Hippocampal formation (tissue), 2 donors: Measurements from ENCODE around the gene NTSR2.
A peak's percentile ranks its signal among the peaks of the same experiment; 100 is the strongest.

Experiments
- DNase-seq, 2 donors: peaks; one replicate each; lab custom pipeline; 2025; lab: John Stamatoyannopoulos, UW

The NTSR2 gene, protein sequence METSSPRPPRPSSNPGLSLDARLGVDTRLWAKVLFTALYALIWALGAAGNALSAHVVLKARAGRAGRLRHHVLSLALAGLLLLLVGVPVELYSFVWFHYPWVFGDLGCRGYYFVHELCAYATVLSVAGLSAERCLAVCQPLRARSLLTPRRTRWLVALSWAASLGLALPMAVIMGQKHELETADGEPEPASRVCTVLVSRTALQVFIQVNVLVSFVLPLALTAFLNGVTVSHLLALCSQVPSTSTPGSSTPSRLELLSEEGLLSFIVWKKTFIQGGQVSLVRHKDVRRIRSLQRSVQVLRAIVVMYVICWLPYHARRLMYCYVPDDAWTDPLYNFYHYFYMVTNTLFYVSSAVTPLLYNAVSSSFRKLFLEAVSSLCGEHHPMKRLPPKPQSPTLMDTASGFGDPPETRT

DNA sequence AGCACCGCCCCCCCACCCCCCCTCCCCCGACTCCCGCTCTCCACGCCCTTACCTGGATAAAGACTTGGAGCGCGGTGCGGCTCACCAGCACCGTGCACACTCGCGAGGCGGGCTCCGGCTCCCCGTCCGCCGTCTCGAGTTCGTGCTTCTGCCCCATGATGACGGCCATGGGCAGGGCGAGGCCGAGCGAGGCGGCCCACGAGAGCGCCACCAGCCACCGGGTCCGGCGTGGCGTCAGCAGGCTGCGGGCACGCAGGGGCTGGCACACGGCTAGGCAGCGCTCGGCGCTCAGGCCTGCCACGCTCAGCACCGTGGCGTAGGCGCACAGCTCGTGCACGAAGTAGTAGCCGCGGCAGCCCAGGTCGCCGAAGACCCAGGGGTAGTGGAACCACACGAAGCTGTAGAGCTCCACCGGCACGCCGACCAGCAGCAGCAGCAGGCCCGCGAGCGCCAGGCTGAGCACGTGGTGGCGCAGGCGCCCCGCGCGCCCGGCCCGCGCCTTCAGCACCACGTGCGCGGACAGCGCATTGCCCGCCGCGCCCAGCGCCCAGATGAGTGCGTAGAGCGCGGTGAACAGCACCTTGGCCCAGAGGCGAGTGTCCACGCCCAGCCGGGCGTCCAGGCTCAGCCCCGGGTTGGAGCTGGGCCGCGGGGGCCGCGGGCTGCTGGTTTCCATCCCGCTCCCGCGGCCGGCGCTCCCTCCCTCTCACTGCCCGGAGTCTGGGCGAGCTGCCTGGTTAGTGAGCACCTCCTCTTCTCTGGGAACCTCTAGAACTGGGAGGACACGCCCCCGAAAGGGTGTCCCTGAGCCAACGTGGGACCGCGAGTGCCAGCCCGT, at the start of gene NTSR2:
Gene NTSR2, minus strand, starts transcription at position 742 of the 838 bp plus-strand sequence. Its CDS starts 66 bp downstream, at position 676.
- peak; percentile 32 to 48 for DNase-seq

- no peak for DNase-seq
Observed at GRCh38 chr2:11719230-11719977, 49.4 kb upstream of the NTSR2 start.

DNA sequence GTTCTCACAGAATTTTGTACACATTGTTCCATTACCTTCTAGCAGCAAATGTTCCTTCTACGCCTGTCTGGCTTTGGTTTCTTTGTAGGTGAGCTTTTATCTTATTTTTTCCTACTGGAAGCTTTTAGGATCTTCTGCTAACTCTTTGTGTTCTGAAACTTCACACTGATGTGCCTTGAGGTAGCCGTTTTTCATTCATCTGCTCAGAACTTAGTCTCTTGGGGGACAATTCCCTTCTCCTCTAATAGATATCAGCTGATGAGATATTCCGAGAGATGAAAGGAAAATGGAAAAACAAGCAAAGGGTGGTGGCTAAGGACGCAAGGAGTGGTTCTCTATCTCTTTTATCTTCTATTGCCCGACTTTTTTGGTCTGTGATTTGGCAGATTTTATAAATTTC, 48.6 kb upstream of the NTSR2 start:
- DNase-seq: no peak

DNA sequence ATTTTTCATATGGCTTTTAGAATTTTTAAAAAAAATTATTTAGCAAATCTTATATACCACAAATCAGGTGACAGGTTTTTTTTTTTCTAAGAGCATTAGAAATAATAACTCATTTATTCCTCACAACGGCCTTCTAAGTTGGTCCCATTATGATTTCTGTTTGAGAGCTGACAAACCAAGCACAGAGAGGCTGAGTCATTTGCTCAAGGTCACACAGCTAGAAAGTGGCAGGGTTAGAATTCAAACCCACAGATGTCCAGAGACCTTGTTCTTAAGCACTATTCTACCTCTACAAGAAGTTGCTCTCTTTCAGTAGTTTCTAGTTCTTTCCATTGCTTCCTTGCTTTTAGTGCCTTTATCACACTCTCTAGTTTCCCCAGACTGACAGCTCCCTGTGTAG, 47.6 kb upstream of the NTSR2 start:
- no peak for DNase-seq

DNA sequence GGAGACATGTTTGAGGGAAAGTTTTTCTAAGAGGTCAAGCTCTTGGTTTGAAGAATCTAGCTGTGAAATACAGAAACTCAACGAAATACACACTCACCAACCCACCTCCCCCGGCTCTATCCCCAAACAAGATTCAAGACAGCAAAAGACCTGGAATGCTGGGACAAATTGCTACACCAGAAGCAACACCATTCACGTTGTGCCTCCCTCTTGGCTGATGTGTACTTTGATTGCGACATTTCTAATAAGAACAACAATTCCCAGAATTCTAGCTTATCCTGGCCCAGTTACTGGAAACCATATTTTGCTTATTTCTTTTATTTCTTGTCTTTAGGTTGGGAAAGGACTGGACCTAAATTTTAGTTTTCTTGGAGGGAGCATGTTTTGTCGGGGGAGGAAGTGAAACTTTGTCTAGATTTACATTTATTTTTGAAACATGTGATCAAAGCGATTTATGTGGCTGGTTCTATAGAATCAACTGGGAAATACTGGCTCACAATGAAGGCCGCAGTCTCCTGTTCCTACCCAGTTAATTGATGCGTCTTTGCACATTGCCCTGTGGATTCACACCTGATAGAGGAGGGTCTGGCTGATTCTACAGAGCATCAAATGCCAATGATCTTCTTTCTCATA, 46.8 kb upstream of the NTSR2 start:
- DNase-seq: no peak

DNA sequence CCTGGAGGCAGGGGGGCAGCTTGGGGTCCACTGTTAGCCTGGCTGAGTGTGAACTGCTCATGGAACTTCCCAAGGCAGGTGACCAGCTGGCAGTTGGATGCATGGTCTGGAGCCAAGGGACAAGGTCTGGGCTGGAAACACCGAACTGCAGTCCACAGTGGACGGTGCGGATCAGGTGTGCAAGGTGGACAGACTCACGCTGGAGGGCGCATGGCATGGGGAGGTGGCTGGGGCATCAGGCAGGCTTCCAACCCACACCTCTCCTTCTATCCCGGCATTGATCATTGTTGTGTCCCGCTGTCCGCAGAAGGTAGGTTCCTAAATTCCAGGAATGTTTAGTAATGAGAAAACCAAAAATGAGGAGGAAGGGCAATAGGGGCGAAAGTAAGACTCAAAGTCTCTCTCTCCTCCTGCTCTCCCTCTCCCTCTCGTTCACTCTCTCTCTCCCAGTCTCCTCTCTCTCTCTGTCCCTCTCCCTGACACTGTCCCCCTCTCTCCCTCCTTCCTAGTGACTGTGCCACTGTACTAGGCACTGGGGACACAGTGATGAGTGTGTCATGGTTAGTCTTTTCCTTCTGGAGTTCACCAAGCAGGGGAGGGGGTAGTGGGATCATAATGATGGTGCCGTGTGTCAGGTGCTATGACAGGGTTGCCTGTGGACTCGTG, 46.1 kb upstream of the NTSR2 start:
- no peak for DNase-seq

DNA sequence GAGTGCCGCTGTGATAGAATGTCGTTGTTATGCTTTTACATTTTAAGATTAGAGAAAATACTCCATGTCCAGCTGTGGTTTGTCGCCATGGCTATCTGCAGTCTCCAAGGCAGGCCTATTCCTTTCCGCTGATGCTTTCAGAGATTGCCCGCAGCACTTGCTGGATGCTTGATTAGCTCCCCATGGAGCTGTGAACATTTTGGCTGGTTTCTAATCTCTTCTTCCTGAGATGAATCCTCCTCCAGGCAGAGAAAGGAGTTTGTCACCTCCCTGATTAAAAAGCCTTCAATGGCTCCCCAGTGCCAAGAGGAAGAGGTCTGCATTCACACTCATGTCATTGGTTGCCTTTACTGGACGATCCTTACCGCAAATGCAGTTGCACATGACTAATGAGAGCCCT, 43.8 kb upstream of the NTSR2 start:
- DNase-seq: no peak

GRCh38 chr2:11712866-11713265, 42.9 kb upstream of the NTSR2 start:
- no peak for DNase-seq

DNA sequence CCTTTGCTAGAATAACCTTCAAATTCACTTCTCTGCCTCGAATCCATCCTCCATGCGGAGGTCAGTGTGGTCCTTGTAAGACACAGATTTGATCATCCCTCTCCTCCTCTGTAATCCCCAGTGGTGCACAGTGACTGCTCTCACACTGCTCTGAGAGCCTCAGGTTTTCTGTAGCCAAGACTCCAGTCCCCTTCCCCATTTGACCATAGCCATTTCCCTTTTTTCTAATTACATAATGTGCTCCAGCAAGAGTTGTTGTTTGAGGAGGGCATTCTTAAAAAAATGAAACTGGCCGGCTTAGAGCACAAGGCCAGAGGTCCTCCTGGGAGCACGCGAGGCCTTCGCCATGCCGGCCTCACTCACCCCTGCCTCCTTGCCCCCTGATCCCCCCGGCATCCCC, 41.8 kb upstream of the NTSR2 start:
- DNase-seq: no peak

DNA sequence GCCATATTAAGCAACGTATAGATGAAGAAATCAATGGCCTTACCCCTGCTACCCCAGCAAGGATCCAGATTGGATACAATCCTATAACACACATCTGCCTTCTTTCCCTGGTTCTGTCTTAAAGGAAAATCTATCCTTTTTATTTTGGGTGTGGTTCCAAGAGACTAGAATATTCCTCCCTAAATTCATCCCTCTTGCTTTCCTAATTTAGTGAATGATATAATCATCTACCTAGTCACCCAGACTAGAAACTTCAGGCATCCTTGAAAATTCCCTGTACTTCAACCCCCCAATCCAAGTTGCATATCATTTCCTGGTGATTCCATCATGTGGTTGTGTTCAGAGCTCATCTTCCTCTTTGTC, 41.3 kb upstream of the NTSR2 start:
- DNase-seq: no peak

DNA sequence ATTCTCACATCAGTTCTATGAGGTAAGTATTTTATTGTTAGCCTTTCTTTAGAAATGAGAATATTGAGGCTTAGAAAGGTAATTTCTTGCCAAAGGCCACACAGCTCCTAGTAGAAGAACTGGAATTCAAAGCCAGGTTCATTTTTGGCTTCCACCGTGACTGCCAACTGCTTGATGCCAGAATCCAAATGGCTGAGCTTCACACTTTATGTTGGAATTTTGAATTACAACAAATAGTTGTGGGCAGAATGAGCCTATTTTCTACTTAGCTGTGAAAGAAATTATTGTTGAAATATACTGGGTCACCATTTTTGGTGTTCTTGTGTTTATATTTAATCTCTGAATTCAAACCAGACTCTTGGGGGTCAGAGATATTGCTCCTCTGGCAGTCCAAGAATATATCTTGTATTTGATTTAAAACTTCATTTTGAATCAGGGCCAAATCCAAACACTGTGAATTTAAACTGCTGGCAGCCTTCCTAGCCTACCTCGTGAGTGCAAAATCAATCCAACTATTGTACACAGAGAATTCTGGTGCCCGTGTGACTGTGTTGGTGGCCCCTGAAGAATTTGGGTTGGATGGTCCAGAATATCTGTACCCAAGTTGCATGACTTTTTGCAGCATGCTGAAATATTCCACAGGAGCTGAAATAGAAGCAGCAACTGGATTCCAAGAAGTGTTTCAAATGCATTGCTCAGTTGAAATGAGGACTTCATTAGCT, 40.8 kb upstream of the NTSR2 start:
- no peak for DNase-seq

GRCh38 chr2:11710210-11710609, 40.2 kb upstream of the NTSR2 start:
- no peak for DNase-seq

GRCh38 chr2:11709293-11709692, 39.3 kb upstream of the NTSR2 start:
- no peak for DNase-seq

- DNase-seq: no peak
Observed at GRCh38 chr2:11708106-11708505, 38.1 kb upstream of the NTSR2 start.

DNA sequence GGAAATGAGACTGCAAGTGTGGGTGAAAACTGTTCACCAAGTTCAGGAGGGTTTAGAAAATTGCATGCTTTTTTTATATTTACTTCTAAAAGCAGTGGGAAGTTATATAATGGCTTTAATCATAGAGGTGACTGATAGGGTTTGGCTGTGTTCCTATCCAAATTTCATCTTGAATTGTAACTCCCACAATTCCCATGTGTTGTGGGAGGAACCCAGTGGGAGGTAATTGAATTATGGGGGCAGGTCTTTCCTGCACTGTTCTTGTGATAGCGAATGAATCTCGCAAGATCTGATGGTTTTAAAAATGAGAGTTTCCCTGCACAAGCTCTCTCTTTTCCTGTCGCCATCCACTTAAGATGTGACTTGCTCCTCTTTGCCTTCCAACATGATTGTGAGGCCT, 35.7 kb upstream of the NTSR2 start:
- DNase-seq: no peak

DNA sequence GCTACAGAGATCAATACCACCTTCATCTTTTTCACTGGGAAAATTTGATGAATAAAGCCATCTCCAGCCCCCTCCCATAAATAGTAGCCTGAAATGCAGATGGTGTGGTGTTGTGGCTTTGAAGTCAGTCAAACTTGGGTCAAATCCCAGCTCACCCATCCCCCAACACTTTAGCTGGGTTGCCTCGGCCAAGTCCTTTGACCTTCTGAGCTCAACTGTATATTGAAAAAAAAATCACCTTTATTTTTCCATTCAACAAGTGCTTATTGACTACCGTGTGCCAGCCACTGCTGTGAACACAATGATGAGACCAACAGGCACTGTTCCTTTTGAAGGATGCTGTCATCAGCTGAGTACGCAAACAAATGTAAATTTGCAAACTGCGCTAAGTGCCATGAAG, 35.1 kb upstream of the NTSR2 start:
- DNase-seq: no peak

DNA sequence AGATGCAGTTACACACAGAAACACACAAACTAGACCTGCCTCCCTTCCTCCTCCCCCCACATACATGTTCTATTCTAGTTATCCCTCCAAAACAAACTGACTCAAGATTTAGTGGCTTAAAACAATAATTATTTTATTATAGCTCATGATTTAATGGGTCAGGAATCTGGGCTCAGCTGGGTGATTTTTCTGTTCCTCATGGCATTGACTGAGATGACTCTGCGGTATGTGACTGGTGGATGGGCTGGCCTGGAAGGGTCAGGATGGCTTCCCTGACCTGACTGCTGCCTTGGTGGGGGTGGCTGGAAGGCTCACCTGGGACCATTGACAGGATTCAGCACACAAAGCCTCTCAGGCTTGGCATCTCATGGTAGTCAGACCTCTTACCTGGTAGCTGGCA, 33.7 kb upstream of the NTSR2 start:
- DNase-seq: no peak

- no peak for DNase-seq
Observed at GRCh38 chr2:11702946-11703345, 33.0 kb upstream of the NTSR2 start.

DNA sequence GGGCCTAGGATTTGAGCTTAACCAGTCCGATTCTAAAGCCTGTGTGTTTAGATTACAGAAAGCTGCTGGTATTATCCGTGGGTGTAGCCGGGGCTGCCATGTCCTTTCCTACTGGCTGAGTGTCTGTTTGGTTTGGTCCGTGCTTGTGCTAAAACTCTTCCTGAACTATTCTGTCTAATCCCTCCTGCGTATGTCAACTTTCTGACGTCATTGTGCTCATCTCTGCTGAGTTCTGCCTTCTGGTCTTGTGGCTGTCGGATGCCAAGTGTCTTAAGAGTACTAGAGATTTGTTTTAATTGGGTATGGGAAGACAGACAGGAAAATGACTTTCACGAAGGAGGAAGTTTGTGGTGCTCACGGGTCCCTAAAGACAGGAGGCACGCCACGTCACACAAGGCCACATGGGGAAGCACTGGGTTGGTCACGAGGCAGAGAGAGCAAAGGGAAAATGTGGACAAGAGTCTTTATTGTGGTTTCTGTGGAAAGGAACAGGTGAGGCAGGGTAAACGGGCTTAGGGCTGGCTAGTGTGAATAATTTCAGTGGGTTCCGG, 31.8 kb upstream of the NTSR2 start:
- DNase-seq: no peak

DNA sequence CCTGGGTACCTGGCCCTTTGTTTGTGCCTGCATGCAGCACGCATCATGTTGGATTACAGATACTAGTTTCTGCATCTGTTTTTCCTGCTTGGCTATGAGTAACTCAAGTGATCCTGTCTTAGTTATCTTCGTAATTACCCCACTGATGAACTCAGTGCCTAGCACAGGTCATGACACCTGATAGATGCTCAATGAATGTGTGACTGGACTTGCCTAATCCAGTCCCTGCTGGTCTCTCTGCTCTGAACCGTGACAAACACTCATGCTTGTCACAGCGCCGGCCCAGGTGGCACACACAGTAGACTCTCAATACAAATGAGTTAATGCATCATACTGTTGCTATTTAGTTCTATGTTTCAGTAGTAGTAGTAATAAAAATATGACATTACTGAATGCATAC, 31.2 kb upstream of the NTSR2 start:
- DNase-seq: no peak
